NCI-H446 (cell line): ENCODE measurements around the gene ZNF800.
A peak's percentile ranks its signal among the peaks of the same experiment; 100 is the strongest.

Source experiments
- DNase-seq, 2 experiments: peaks; one replicate each; lab custom pipeline; 2025; lab: John Stamatoyannopoulos, UW

The ZNF800 gene

GRCh38 chr7:127347567-127348246 lies 44.8 kb downstream of the ZNF800 start:
- peak in 1 of 2 experiments; percentile 73 for DNase-seq

- DNase-seq, result peak in 1 of 2 experiments; percentile 24
Observed at GRCh38 chr7:127346575-127347256, 45.8 kb downstream of the ZNF800 start.

- DNase-seq, result no peak
Observed at GRCh38 chr7:127342596-127342995, 49.9 kb downstream of the ZNF800 start.

GRCh38 chr7:127338122-127338521 lies 54.4 kb downstream of the ZNF800 start:
- DNase-seq, result no peak

- DNase-seq, result no peak
Observed at GRCh38 chr7:127337581-127337980, 54.9 kb downstream of the ZNF800 start.

- no peak for DNase-seq
Observed at GRCh38 chr7:127336458-127336857, 56.0 kb downstream of the ZNF800 start.

GRCh38 chr7:127332880-127333279 lies 59.6 kb downstream of the ZNF800 start:
- no peak for DNase-seq

GRCh38 chr7:127330070-127330469 lies 62.4 kb downstream of the ZNF800 start:
- no peak for DNase-seq

- no peak for DNase-seq
Observed at GRCh38 chr7:127322832-127323493, 69.5 kb downstream of the ZNF800 start.

GRCh38 chr7:127322351-127322750 lies 70.2 kb downstream of the ZNF800 start:
- no peak for DNase-seq

GRCh38 chr7:127320974-127321373 lies 71.5 kb downstream of the ZNF800 start:
- DNase-seq, result no peak
